HEK293 (cell line): ENCODE measurements around the gene RAD51.

ENCODE experiments used
- CTCF ChIA-PET: fragments of 350-600 bp; formaldehyde crosslinking; extraction: SDS; loops from one replicate; lab custom pipeline; 2021; ENCODE audit warnings: antibody characterized with exemption; lab: Yijun Ruan, JAX
- POLR2A ChIA-PET: fragments of 300-600 bp; formaldehyde crosslinking; extraction: SDS; loops from one replicate; lab custom pipeline; 2020; ENCODE audit warnings: antibody characterized with exemption, inconsistent platforms; lab: Yijun Ruan, JAX
- H3K27ac ChIP-seq: fragments of 200-500 bp; sonication (Bioruptor generic); 2 replicates; pipeline ENCODE4 v1.5.1; 2014; ENCODE audit warnings: low read depth, low read length, control low read depth, inconsistent platforms; ENCODE audit errors: extremely low read depth
- H3K36me3 ChIP-seq, 2 experiments: fragments of 200-500 bp in 1 of 2; sonication (Bioruptor generic) in 1 of 2; 1 replicate in 1 of 2; 2 replicates in 1 of 2; pipeline ENCODE4 v1.5.1; 2014 to 2017; ENCODE audit warnings: inconsistent platforms in 2 of 2, low read length in 2 of 2; ENCODE audit not compliant: control insufficient read depth in 2 of 2, insufficient read depth in 1 of 2
- H3K4me1 ChIP-seq: fragments of 200-500 bp; sonication (Bioruptor generic); 2 replicates; pipeline ENCODE4 v1.5.1; 2014; ENCODE audit warnings: mild to moderate bottlenecking, low read length, inconsistent platforms; ENCODE audit not compliant: control insufficient read depth, insufficient read depth
- H3K4me3 ChIP-seq: 2 replicates; pipeline ENCODE4 v1.5.1; 2011; ENCODE audit warnings: low read depth, mild to moderate bottlenecking, control low read depth, low read length, moderate library complexity
- H3K9me3 ChIP-seq: fragments of 200-500 bp; sonication (Bioruptor generic); 2 replicates; pipeline ENCODE4 v1.5.1; 2014; ENCODE audit warnings: low read depth, low read length, inconsistent platforms; ENCODE audit not compliant: control insufficient read depth, insufficient read depth
- FEZF1 ChIP-seq: fragments of 450-650 bp; formaldehyde crosslinking; IDR thresholded peaks from 2 replicates; pipeline ENCODE4 v1.5.1; 2016; ENCODE audit warnings: missing biosample characterization, missing genetic modification characterization
- GFI1B ChIP-seq: fragments of 450-650 bp; formaldehyde crosslinking; IDR thresholded peaks from 2 replicates; pipeline ENCODE4 v1.5.1; 2016; ENCODE audit warnings: missing biosample characterization, missing genetic modification characterization
- GLIS1 ChIP-seq: fragments of 450-650 bp; formaldehyde crosslinking; IDR thresholded peaks from 2 replicates; pipeline ENCODE4 v1.5.1; 2016; ENCODE audit warnings: missing biosample characterization, missing genetic modification characterization
- HOXA7 ChIP-seq: sonication (generic); formaldehyde crosslinking; IDR thresholded peaks from 2 replicates; pipeline ENCODE4 v1.8.1; 2022; ENCODE audit warnings: missing genetic modification reagents, borderline replicate concordance
- KLF1 ChIP-seq: fragments of 450-650 bp; formaldehyde crosslinking; IDR thresholded peaks from 2 replicates; pipeline ENCODE4 v1.5.1; 2016; ENCODE audit warnings: missing biosample characterization, missing genetic modification characterization
- KLF10 ChIP-seq: fragments of 450-650 bp; IDR thresholded peaks from 2 replicates; pipeline ENCODE4 v1.5.1; 2018; ENCODE audit warnings: missing biosample characterization, mild to moderate bottlenecking, missing genetic modification characterization
- MEIS1 ChIP-seq: sonication (generic); formaldehyde crosslinking; IDR thresholded peaks from 2 replicates; pipeline ENCODE4 v1.8.1; 2022; ENCODE audit warnings: missing genetic modification reagents, mild to moderate bottlenecking, borderline replicate concordance
- MZF1 ChIP-seq: fragments of 450-650 bp; formaldehyde crosslinking; IDR thresholded peaks from 2 replicates; pipeline ENCODE4 v1.5.1; 2017; ENCODE audit warnings: missing biosample characterization, missing genetic modification characterization, borderline replicate concordance
- PRDM1 ChIP-seq: fragments of 450-650 bp; formaldehyde crosslinking; IDR thresholded peaks from 2 replicates; pipeline ENCODE4; 2016; ENCODE audit warnings: missing biosample characterization, missing genetic modification characterization
- ZBTB1 ChIP-seq: fragments of 450-650 bp; formaldehyde crosslinking; IDR thresholded peaks from 2 replicates; pipeline ENCODE4 v1.5.1; 2016; ENCODE audit warnings: missing biosample characterization, missing genetic modification characterization
- ZBTB21 ChIP-seq: fragments of 450-650 bp; formaldehyde crosslinking; IDR thresholded peaks from 2 replicates; pipeline ENCODE4 v1.5.1; 2017; ENCODE audit warnings: missing biosample characterization, missing genetic modification characterization
- ZEB2 ChIP-seq: fragments of 450-650 bp; formaldehyde crosslinking; IDR thresholded peaks from 2 replicates; pipeline ENCODE4 v1.5.1; 2016; ENCODE audit warnings: missing biosample characterization, missing genetic modification characterization
- ZIC2 ChIP-seq: fragments of 450-650 bp; formaldehyde crosslinking; IDR thresholded peaks from 2 replicates; pipeline ENCODE4 v1.5.1; 2016; ENCODE audit warnings: missing biosample characterization, missing genetic modification characterization
- ZNF202 ChIP-seq: fragments of 450-650 bp; formaldehyde crosslinking; IDR thresholded peaks from 2 replicates; pipeline ENCODE4 v1.5.1; 2016; ENCODE audit warnings: missing biosample characterization, missing genetic modification characterization, borderline replicate concordance
- ZNF510 ChIP-seq: fragments of 450-650 bp; formaldehyde crosslinking; IDR thresholded peaks from 2 replicates; pipeline ENCODE4 v1.5.1; 2018; ENCODE audit warnings: mild to moderate bottlenecking, missing genetic modification characterization, missing biosample characterization; ENCODE audit not compliant: insufficient replicate concordance
- ZNF561 ChIP-seq: fragments of 450-650 bp; IDR thresholded peaks from 2 replicates; pipeline ENCODE4 v1.5.1; 2018; ENCODE audit warnings: missing biosample characterization, missing genetic modification characterization, borderline replicate concordance
- ZNF677 ChIP-seq: fragments of 450-650 bp; IDR thresholded peaks from 2 replicates; pipeline ENCODE4 v1.5.0; 2018; ENCODE audit warnings: missing biosample characterization, mild to moderate bottlenecking, missing genetic modification characterization, moderate library complexity
- TF ChIP-seq, protein P1 (sequence below): fragments of 450-650 bp; formaldehyde crosslinking; IDR thresholded peaks from 2 replicates; pipeline ENCODE4 v1.5.1; 2016; ENCODE audit warnings: missing biosample characterization, missing genetic modification characterization
- TF ChIP-seq, protein P2 (sequence below): fragments of 450-650 bp; formaldehyde crosslinking; IDR thresholded peaks from 2 replicates; pipeline ENCODE4 v1.5.1; 2017; ENCODE audit warnings: missing biosample characterization, missing genetic modification characterization
- TF ChIP-seq, protein P3 (sequence below): fragments of 450-650 bp; IDR thresholded peaks from 2 replicates; pipeline ENCODE4 v1.5.1; 2018; ENCODE audit warnings: missing biosample characterization, missing genetic modification characterization
- TF ChIP-seq, protein P4 (sequence below): fragments of 450-650 bp; formaldehyde crosslinking; IDR thresholded peaks from 2 replicates; pipeline ENCODE4 v1.5.1; 2017; ENCODE audit warnings: missing biosample characterization, missing genetic modification characterization
- TF ChIP-seq, protein P5 (sequence below): fragments of 450-650 bp; formaldehyde crosslinking; IDR thresholded peaks from 2 replicates; pipeline ENCODE4 v1.5.1; 2017; ENCODE audit warnings: missing biosample characterization, missing genetic modification characterization
- TF ChIP-seq, protein P6 (sequence below): fragments of 450-650 bp; IDR thresholded peaks from 2 replicates; pipeline ENCODE4 v1.5.1; 2018; ENCODE audit warnings: missing biosample characterization, mild to moderate bottlenecking, missing genetic modification characterization
- TF ChIP-seq, protein P7 (sequence below): fragments of 450-650 bp; formaldehyde crosslinking; IDR thresholded peaks from 2 replicates; pipeline ENCODE4 v1.5.1; 2016; ENCODE audit warnings: missing biosample characterization, missing genetic modification characterization

The RAD51 gene

DNA sequence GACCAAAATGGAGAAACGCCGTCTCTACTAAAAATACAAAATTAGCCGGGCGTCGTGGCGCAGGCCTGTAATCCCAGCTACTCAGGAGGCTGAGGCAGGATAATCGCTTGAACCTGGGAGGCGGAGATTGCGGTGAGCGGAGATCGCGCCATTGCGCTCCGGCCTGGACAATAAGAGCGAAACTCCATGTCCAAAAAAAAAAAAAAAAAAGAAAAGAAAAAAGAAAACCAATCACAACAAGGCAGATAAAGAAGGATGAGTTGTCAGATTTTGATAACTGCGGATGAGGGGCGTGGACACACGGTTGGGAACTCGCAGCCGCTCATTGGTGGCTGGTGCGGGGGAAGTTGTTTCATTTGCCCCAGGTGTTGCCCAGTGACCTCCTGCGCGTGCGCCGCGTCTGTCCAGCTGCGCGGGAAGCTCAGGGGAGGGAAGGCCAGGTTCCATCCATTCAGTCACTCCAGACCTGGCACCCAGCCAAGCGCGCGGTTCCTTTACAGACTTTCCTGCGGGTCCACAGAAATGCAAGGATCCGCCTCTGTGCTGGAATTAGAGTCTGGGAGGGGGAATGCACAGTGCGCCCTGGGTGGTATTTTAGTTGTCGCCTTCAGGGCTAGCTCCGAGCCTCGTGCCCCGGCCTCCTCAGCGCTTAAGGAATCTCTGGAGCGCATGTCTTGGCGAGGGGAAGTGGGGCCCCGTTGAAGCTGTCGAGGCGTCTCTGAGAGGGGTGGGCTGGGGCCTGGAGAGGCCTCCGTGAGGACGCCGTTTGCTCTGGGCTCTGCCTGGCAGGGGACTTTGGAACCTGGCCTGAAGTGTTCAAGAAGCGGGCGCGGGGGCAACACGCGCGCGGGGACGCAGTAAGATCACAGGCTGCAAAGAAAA, 68.2 kb downstream of the RAD51 start:
- H3K27ac ChIP-seq = peak overlapping the region; percentile 87
- H3K4me1 ChIP-seq = peaks cover 10% of the 10 kb centered on the region
- POLR2A ChIA-PET = interaction anchor here (0.6 to 1.6 kb wide), 3 partner anchors 44 to 166 kb away, joined by 3 read pairs; partner anchors contain the start of genes DLL4, DNAJC17, RAD51 and ZFYVE19
- no peaks in the 10 kb centered on the region for H3K9me3 ChIP-seq
- peaks cover 0 to 9% of the 10 kb centered on the region in 2 experiments; a peak in 1 of 3 replicates for H3K36me3 ChIP-seq
- CTCF ChIA-PET = interaction anchor here (0.6 to 1.0 kb wide), 4 partner anchors 19 to 131 kb away, joined by 3 to 4 read pairs (median 4); partner anchors contain the start of genes SPINT1 and VPS18
- peak overlapping the region; percentile 33 for H3K4me3 ChIP-seq
- TF ChIP-seq, protein P1, sequence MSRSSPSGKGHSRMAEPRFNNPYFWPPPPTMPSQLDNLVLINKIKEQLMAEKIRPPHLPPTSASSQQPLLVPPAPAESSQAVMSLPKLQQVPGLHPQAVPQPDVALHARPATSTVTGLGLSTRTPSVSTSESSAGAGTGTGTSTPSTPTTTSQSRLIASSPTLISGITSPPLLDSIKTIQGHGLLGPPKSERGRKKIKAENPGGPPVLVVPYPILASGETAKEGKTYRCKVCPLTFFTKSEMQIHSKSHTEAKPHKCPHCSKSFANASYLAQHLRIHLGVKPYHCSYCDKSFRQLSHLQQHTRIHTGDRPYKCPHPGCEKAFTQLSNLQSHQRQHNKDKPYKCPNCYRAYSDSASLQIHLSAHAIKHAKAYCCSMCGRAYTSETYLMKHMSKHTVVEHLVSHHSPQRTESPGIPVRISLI (tag by site-specific recombination) = peak; percentile 62; the same call in 1 of the 2 replicates
- TF ChIP-seq GLIS1 (peak; percentile 97), MZF1 (tag by site-specific recombination) (peak; percentile 70), ZEB2 (peak; percentile 64; the same call in 1 of the 2 replicates), ZIC2 (tag by site-specific recombination) (peak; percentile 64), KLF10 (tag by site-specific recombination) (peak; percentile 58), KLF1 (peak; percentile 15; the same call in 1 of the 2 replicates), GFI1B (no peak), HOXA7 (CRISPR knock-in tag) (no peak), ZNF510 (tag by site-specific recombination) (no peak), ZBTB21 (tag by site-specific recombination) (no peak), ZNF677 (tag by site-specific recombination) (peak; percentile 63; the same call in 1 of the 2 replicates), ZNF561 (peak; percentile 82), ZNF202 (tag by site-specific recombination) (no peak), PRDM1 (tag by site-specific recombination) (no peak), ZBTB1 (tag by site-specific recombination) (no peak), MEIS1 (CRISPR knock-in tag) (no peak), FEZF1 (no peak; the same call in 1 of the 2 replicates)
- TF ChIP-seq, protein P2, sequence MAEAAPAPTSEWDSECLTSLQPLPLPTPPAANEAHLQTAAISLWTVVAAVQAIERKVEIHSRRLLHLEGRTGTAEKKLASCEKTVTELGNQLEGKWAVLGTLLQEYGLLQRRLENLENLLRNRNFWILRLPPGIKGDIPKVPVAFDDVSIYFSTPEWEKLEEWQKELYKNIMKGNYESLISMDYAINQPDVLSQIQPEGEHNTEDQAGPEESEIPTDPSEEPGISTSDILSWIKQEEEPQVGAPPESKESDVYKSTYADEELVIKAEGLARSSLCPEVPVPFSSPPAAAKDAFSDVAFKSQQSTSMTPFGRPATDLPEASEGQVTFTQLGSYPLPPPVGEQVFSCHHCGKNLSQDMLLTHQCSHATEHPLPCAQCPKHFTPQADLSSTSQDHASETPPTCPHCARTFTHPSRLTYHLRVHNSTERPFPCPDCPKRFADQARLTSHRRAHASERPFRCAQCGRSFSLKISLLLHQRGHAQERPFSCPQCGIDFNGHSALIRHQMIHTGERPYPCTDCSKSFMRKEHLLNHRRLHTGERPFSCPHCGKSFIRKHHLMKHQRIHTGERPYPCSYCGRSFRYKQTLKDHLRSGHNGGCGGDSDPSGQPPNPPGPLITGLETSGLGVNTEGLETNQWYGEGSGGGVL (tag by site-specific recombination) = peak; percentile 85
- TF ChIP-seq, protein P3, sequence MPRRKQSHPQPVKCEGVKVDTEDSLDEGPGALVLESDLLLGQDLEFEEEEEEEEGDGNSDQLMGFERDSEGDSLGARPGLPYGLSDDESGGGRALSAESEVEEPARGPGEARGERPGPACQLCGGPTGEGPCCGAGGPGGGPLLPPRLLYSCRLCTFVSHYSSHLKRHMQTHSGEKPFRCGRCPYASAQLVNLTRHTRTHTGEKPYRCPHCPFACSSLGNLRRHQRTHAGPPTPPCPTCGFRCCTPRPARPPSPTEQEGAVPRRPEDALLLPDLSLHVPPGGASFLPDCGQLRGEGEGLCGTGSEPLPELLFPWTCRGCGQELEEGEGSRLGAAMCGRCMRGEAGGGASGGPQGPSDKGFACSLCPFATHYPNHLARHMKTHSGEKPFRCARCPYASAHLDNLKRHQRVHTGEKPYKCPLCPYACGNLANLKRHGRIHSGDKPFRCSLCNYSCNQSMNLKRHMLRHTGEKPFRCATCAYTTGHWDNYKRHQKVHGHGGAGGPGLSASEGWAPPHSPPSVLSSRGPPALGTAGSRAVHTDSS (tag by site-specific recombination) = 0 out of 2 replicates have a peak, but pooled peaks have one; percentile 32
- TF ChIP-seq, protein P4, sequence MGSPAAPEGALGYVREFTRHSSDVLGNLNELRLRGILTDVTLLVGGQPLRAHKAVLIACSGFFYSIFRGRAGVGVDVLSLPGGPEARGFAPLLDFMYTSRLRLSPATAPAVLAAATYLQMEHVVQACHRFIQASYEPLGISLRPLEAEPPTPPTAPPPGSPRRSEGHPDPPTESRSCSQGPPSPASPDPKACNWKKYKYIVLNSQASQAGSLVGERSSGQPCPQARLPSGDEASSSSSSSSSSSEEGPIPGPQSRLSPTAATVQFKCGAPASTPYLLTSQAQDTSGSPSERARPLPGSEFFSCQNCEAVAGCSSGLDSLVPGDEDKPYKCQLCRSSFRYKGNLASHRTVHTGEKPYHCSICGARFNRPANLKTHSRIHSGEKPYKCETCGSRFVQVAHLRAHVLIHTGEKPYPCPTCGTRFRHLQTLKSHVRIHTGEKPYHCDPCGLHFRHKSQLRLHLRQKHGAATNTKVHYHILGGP (tag by site-specific recombination) = peak; percentile 55
- TF ChIP-seq, protein P5, sequence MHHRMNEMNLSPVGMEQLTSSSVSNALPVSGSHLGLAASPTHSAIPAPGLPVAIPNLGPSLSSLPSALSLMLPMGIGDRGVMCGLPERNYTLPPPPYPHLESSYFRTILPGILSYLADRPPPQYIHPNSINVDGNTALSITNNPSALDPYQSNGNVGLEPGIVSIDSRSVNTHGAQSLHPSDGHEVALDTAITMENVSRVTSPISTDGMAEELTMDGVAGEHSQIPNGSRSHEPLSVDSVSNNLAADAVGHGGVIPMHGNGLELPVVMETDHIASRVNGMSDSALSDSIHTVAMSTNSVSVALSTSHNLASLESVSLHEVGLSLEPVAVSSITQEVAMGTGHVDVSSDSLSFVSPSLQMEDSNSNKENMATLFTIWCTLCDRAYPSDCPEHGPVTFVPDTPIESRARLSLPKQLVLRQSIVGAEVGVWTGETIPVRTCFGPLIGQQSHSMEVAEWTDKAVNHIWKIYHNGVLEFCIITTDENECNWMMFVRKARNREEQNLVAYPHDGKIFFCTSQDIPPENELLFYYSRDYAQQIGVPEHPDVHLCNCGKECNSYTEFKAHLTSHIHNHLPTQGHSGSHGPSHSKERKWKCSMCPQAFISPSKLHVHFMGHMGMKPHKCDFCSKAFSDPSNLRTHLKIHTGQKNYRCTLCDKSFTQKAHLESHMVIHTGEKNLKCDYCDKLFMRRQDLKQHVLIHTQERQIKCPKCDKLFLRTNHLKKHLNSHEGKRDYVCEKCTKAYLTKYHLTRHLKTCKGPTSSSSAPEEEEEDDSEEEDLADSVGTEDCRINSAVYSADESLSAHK = peak; percentile 38
- TF ChIP-seq, protein P6, sequence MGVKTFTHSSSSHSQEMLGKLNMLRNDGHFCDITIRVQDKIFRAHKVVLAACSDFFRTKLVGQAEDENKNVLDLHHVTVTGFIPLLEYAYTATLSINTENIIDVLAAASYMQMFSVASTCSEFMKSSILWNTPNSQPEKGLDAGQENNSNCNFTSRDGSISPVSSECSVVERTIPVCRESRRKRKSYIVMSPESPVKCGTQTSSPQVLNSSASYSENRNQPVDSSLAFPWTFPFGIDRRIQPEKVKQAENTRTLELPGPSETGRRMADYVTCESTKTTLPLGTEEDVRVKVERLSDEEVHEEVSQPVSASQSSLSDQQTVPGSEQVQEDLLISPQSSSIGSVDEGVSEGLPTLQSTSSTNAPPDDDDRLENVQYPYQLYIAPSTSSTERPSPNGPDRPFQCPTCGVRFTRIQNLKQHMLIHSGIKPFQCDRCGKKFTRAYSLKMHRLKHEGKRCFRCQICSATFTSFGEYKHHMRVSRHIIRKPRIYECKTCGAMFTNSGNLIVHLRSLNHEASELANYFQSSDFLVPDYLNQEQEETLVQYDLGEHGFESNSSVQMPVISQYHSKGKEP (tag by site-specific recombination) = peak; percentile 88
- TF ChIP-seq, protein P7, sequence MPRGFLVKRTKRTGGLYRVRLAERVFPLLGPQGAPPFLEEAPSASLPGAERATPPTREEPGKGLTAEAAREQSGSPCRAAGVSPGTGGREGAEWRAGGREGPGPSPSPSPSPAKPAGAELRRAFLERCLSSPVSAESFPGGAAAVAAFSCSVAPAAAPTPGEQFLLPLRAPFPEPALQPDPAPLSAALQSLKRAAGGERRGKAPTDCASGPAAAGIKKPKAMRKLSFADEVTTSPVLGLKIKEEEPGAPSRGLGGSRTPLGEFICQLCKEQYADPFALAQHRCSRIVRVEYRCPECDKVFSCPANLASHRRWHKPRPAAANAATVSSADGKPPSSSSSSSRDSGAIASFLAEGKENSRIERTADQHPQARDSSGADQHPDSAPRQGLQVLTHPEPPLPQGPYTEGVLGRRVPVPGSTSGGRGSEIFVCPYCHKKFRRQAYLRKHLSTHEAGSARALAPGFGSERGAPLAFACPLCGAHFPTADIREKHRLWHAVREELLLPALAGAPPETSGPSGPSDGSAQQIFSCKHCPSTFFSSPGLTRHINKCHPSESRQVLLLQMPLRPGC (tag by site-specific recombination) = peak; percentile 89
